Neutrophil (primary cell): ENCODE data around the gene GRIK2.

ENCODE experiments used
- H3K27ac ChIP-seq: fragments of 200-600 bp; sonication (generic); 2 replicates; pipeline ENCODE4 v1.5.1; 2016; ENCODE audit warnings: mild to moderate bottlenecking, moderate library complexity
- H3K27me3 ChIP-seq: fragments of 200-600 bp; sonication (generic); 2 replicates; pipeline ENCODE4 v1.6.0; 2016; ENCODE audit warnings: mild to moderate bottlenecking
- H3K36me3 ChIP-seq: fragments of 200-600 bp; sonication (generic); 2 replicates; pipeline ENCODE4 v1.5.1; 2017
- H3K4me1 ChIP-seq, 2 experiments: fragments of 200-600 bp in 1 of 2; sonication (generic) in 1 of 2; 1 replicate in 1 of 2; 2 replicates in 1 of 2; pipeline versions ENCODE4 v1.5.1 to v1.6.1; 2013 to 2016; ENCODE audit warnings: low read depth in 1 of 2, low read length in 1 of 2, mild to moderate bottlenecking in 1 of 2, moderate library complexity in 1 of 2; ENCODE audit not compliant: control insufficient read depth in 1 of 2, insufficient read depth in 1 of 2
- H3K4me3 ChIP-seq, 2 experiments: fragments of 200-600 bp in 1 of 2; sonication (generic) in 1 of 2; 1 replicate in 1 of 2; 2 replicates in 1 of 2; pipeline ENCODE4 v1.5.1; 2013 to 2016; ENCODE audit warnings: low read depth in 1 of 2, low read length in 1 of 2, mild to moderate bottlenecking in 1 of 2, moderate library complexity in 1 of 2
- H3K9me3 ChIP-seq: fragments of 200-600 bp; sonication (generic); 2 replicates; pipeline ENCODE4 v1.5.1; 2016
- TF ChIP-seq, protein P1 (sequence below): fragments of 200-600 bp; sonication (generic); IDR thresholded peaks from 2 replicates; pipeline ENCODE4 v1.5.1; 2016; ENCODE audit warnings: antibody characterized with exemption

GRIK2 gene

DNA sequence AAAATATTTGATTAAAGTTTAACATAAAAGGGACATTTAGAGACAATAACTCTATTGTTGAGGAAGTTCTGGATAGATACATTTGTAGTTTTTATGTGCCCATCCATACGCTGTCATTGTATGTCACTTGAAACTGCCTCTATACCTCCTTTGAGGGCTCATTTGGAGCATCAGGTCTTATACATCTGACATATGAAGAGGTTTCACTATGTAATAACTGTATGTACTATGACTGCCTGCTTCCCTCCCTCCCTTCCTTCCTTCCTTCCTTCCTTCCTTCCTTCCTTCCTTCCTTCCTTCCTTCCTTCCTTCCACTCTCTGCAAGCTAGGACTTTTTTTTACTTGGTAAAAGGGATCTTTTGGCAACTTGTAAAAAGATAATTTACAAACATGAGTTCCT lies 657.5 kb downstream of the GRIK2 start:
- Histone ChIP-seq H3K4me1 (no peaks in the 10 kb centered on the region), H3K27me3 (no peaks in the 10 kb centered on the region), H3K27ac (no peak overlapping the region), H3K36me3 (no peaks in the 10 kb centered on the region), H3K9me3 (no peaks in the 10 kb centered on the region), H3K4me3 (no peak overlapping the region)
- TF ChIP-seq, protein P1, sequence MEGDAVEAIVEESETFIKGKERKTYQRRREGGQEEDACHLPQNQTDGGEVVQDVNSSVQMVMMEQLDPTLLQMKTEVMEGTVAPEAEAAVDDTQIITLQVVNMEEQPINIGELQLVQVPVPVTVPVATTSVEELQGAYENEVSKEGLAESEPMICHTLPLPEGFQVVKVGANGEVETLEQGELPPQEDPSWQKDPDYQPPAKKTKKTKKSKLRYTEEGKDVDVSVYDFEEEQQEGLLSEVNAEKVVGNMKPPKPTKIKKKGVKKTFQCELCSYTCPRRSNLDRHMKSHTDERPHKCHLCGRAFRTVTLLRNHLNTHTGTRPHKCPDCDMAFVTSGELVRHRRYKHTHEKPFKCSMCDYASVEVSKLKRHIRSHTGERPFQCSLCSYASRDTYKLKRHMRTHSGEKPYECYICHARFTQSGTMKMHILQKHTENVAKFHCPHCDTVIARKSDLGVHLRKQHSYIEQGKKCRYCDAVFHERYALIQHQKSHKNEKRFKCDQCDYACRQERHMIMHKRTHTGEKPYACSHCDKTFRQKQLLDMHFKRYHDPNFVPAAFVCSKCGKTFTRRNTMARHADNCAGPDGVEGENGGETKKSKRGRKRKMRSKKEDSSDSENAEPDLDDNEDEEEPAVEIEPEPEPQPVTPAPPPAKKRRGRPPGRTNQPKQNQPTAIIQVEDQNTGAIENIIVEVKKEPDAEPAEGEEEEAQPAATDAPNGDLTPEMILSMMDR = no peak

DNA sequence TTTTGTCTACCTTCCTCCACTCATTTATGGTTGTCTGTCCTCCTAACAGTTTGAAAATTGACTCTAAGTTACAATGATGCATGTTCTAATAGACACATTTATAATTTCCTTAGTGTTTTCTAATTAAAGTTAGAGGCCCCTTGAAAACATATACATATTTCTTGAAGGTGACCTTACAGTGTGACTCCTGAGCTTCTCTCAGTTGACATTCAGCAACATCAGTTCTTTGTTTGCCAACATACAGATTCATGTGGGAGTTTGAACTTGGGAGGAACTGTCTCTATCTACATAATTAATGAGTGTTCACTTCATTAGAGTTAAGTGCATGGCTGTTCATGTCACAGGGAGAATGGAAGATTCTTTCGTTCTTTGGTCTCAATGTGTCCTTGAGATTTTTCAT lies 658.2 kb downstream of the GRIK2 start:
- Histone ChIP-seq H3K4me1 (no peaks in the 10 kb centered on the region), H3K4me3 (no peak overlapping the region), H3K9me3 (no peaks in the 10 kb centered on the region), H3K27me3 (no peaks in the 10 kb centered on the region), H3K36me3 (no peaks in the 10 kb centered on the region), H3K27ac (no peak overlapping the region)
- TF ChIP-seq, protein P1 = no peak

DNA sequence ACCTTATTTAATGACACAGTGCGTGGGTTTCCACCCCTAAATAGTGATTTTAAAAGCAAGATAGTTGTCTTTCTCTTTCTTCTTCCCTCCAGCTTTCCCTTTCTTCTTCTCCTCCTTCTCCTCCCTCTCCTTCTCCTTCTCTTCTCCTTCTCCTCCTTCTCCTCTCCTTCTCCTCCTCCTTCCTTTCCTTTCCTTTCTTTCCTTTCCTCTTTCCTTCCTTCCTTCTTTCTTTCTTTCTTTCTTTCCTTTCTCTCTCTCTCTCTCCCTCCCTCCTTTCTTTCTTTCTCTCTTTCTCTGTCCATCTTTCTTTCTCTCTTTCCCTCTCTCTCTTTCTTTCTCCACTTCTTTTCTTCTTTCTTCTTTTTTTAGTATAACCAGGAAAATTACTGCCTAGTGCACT lies 670.6 kb downstream of the GRIK2 start:
- TF ChIP-seq, protein P1 = no peak
- Histone ChIP-seq H3K9me3 (no peaks in the 10 kb centered on the region), H3K4me1 (no peaks in the 10 kb centered on the region), H3K4me3 (no peak overlapping the region), H3K27ac (no peak overlapping the region), H3K27me3 (no peaks in the 10 kb centered on the region), H3K36me3 (no peaks in the 10 kb centered on the region)

DNA sequence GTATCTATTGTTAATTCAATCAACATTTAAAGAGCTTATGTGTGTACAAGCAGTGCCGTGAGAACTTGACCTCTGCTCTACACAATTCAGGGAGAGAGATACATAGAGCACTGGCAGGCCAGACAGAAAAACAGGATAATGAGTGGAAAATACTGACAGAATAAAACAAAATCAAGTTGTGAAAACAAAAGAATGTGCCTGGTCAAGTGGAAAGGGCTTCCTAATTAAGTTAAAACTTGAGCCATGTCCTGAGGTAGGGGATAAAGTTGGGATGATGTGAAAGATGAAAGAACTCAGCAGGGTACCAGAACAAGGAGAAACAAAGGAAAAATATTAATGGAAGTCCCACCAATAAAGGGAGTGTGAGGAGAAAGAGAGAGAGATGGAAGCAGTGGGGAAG lies 672.8 kb downstream of the GRIK2 start:
- Histone ChIP-seq H3K9me3 (no peaks in the 10 kb centered on the region), H3K36me3 (no peaks in the 10 kb centered on the region), H3K4me3 (no peak overlapping the region), H3K27me3 (no peaks in the 10 kb centered on the region), H3K4me1 (no peaks in the 10 kb centered on the region), H3K27ac (no peak overlapping the region)
- TF ChIP-seq, protein P1 = no peak

DNA sequence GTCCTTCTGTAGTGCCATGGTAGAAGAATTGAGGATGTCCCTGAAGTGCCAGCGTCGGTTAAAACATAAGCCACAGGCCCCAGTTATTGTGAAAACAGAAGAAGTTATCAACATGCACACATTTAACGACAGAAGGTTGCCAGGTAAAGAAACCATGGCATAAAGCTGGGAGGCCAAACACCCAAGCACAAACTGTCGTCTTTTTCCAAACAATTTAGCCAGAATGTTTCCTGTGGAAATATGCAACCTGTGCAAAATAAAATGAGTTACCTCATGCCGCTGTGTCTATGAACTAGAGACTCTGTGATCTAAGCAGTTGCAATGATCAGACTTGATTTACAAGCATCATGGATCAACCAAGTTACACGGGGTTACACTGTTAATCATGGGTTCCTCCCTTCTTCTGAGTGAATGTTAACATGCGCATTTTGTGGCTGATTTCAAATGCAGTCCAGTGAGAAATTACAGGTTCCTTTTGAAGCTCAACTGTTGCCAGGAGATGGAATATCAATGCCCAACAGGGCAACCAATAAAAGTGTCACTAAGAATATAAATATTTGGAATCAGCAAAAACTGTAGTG lies 674.9 kb downstream of the GRIK2 start:
- no peaks in the 10 kb centered on the region for H3K9me3 ChIP-seq
- H3K27me3 ChIP-seq = no peaks in the 10 kb centered on the region
- no peaks in the 10 kb centered on the region for H3K36me3 ChIP-seq
- H3K4me1 ChIP-seq = no peaks in the 10 kb centered on the region
- TF ChIP-seq, protein P1 = no peak
- no peak overlapping the region for H3K27ac ChIP-seq
- no peak overlapping the region for H3K4me3 ChIP-seq

DNA sequence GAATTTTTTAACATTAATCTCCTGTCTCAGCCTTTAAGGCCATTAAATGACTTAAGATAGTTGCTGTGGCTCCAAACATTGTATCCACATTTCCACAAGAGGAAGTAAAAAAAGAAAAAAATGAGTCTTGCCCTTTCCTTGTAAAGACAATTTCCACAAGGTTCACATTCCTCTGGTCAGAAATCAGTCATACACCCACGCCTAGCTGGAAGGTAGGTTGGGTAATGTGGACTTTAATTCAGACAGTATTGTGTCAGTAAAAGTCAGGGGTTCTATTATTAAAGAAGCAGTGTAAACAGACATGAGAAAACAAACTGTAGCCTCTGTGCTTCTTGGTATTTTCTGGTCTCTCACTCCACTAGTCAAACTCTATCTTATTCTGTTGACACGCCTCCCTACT lies 682.0 kb downstream of the GRIK2 start:
- Histone ChIP-seq H3K27me3 (no peaks in the 10 kb centered on the region), H3K27ac (no peak overlapping the region), H3K4me3 (no peak overlapping the region), H3K36me3 (no peaks in the 10 kb centered on the region), H3K9me3 (no peaks in the 10 kb centered on the region), H3K4me1 (no peaks in the 10 kb centered on the region)
- TF ChIP-seq, protein P1 = no peak
